ENCODE data around the gene WDFY2.

WDFY2 gene

GRCh38 chr13:51723529-51723928 lies 139.3 kb downstream of the WDFY2 start:
- H3K9me3 ChIP-seq (ENCODE audit: control insufficient read depth, low read length), result no peaks in the 10 kb centered on the region
- H3K9ac ChIP-seq (ENCODE audit: low read length), result no peak overlapping the region
- peaks cover 34% of the 10 kb centered on the region for H3K4me1 ChIP-seq (ENCODE audit: control insufficient read depth, insufficient read depth, low read length)
- no peak for DNase-seq (ENCODE audit: low read depth)
- no peaks in the 10 kb centered on the region for H3K27me3 ChIP-seq (replicated peaks; ENCODE audit: control insufficient read depth, insufficient read depth, low read length)
- no peak overlapping the region for H3K4me3 ChIP-seq (ENCODE audit: low read length)
- H3K36me3 ChIP-seq (ENCODE audit: control insufficient read depth, insufficient read depth, low read length, severe bottlenecking), result no peaks in the 10 kb centered on the region

DNA sequence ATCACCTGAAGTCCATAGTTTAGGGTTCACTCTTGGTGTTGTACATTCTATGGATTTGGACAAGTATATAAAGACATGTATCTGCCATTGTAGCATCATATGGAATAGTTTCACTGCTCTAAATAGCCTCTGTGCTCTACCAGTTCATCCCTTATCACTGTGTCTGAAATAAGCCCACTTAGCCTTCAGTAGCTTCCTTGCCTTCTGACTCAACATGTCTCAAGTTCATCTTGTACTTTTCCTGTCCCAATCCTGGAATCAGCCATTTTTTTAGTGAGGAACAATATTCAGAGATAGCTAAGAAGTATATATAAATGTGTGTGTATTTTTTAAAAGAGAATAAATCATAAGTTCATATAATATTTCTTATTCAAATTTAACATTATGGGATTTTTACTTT lies 140.5 kb downstream of the WDFY2 start:
- DNase-seq (ENCODE audit: low read depth), result no peak
- H3K27me3 ChIP-seq (replicated peaks; ENCODE audit: control insufficient read depth, insufficient read depth, low read length), result no peaks in the 10 kb centered on the region
- H3K4me3 ChIP-seq (ENCODE audit: low read length), result no peak overlapping the region
- H3K9ac ChIP-seq (ENCODE audit: low read length), result no peak overlapping the region
- H3K9me3 ChIP-seq (ENCODE audit: control insufficient read depth, low read length), result no peaks in the 10 kb centered on the region
- peaks cover 44% of the 10 kb centered on the region for H3K4me1 ChIP-seq (ENCODE audit: control insufficient read depth, insufficient read depth, low read length)
- no peaks in the 10 kb centered on the region for H3K36me3 ChIP-seq (ENCODE audit: control insufficient read depth, insufficient read depth, low read length, severe bottlenecking)

GRCh38 chr13:51726446-51727193 lies 142.4 kb downstream of the WDFY2 start:
- peak; percentile 92 for DNase-seq (ENCODE audit: low read depth)
- H3K4me1 ChIP-seq (ENCODE audit: control insufficient read depth, insufficient read depth, low read length), result peaks cover 56% of the 10 kb centered on the region
- H3K36me3 ChIP-seq (ENCODE audit: control insufficient read depth, insufficient read depth, low read length, severe bottlenecking), result no peaks in the 10 kb centered on the region
- H3K9me3 ChIP-seq (ENCODE audit: control insufficient read depth, low read length), result no peaks in the 10 kb centered on the region
- peak overlapping the region; percentile 2 for H3K4me3 ChIP-seq (ENCODE audit: low read length)
- no peaks in the 10 kb centered on the region for H3K27me3 ChIP-seq (replicated peaks; ENCODE audit: control insufficient read depth, insufficient read depth, low read length)
- H3K9ac ChIP-seq (ENCODE audit: low read length), result no peak overlapping the region

GRCh38 chr13:51727634-51728274 lies 143.5 kb downstream of the WDFY2 start:
- DNase-seq (ENCODE audit: low read depth), result no peak
- no peaks in the 10 kb centered on the region for H3K36me3 ChIP-seq (ENCODE audit: control insufficient read depth, insufficient read depth, low read length, severe bottlenecking)
- H3K27me3 ChIP-seq (replicated peaks; ENCODE audit: control insufficient read depth, insufficient read depth, low read length), result no peaks in the 10 kb centered on the region
- no peak overlapping the region for H3K4me3 ChIP-seq (ENCODE audit: low read length)
- no peaks in the 10 kb centered on the region for H3K9me3 ChIP-seq (ENCODE audit: control insufficient read depth, low read length)
- peaks cover 59% of the 10 kb centered on the region for H3K4me1 ChIP-seq (ENCODE audit: control insufficient read depth, insufficient read depth, low read length)
- H3K9ac ChIP-seq (ENCODE audit: low read length), result no peak overlapping the region

GRCh38 chr13:51728275-51728673 lies 144.0 kb downstream of the WDFY2 start:
- Histone ChIP-seq H3K9ac (ENCODE audit: low read length) (no peak overlapping the region), H3K4me1 (ENCODE audit: control insufficient read depth, insufficient read depth, low read length) (peaks cover 59% of the 10 kb centered on the region), H3K4me3 (ENCODE audit: low read length) (no peak overlapping the region), H3K9me3 (ENCODE audit: control insufficient read depth, low read length) (no peaks in the 10 kb centered on the region), H3K27me3 (replicated peaks; ENCODE audit: control insufficient read depth, insufficient read depth, low read length) (no peaks in the 10 kb centered on the region), H3K36me3 (ENCODE audit: control insufficient read depth, insufficient read depth, low read length, severe bottlenecking) (no peaks in the 10 kb centered on the region)
- DNase-seq (ENCODE audit: low read depth), result no peak

- H3K9me3 ChIP-seq (ENCODE audit: control insufficient read depth, low read length), result no peaks in the 10 kb centered on the region
- peaks cover 66% of the 10 kb centered on the region for H3K4me1 ChIP-seq (ENCODE audit: control insufficient read depth, insufficient read depth, low read length)
- no peaks in the 10 kb centered on the region for H3K27me3 ChIP-seq (replicated peaks; ENCODE audit: control insufficient read depth, insufficient read depth, low read length)
- peak overlapping the region; percentile 73 for H3K9ac ChIP-seq (ENCODE audit: low read length)
- DNase-seq (ENCODE audit: low read depth), result peak; percentile 36
- no peaks in the 10 kb centered on the region for H3K36me3 ChIP-seq (ENCODE audit: control insufficient read depth, insufficient read depth, low read length, severe bottlenecking)
- H3K4me3 ChIP-seq (ENCODE audit: low read length), result no peak overlapping the region
Measured at GRCh38 chr13:51728972-51729371, 144.7 kb downstream of the WDFY2 start.

- DNase-seq (ENCODE audit: low read depth), result peak; percentile 95
- H3K4me1 ChIP-seq (ENCODE audit: control insufficient read depth, insufficient read depth, low read length), result peaks cover 67% of the 10 kb centered on the region
- peak overlapping the region; percentile 73 for H3K9ac ChIP-seq (ENCODE audit: low read length)
- no peaks in the 10 kb centered on the region for H3K27me3 ChIP-seq (replicated peaks; ENCODE audit: control insufficient read depth, insufficient read depth, low read length)
- no peaks in the 10 kb centered on the region for H3K9me3 ChIP-seq (ENCODE audit: control insufficient read depth, low read length)
- peak overlapping the region; percentile 66 for H3K4me3 ChIP-seq (ENCODE audit: low read length)
- no peaks in the 10 kb centered on the region for H3K36me3 ChIP-seq (ENCODE audit: control insufficient read depth, insufficient read depth, low read length, severe bottlenecking)
Measured at GRCh38 chr13:51729866-51730553, 145.7 kb downstream of the WDFY2 start.

GRCh38 chr13:51730927-51731326 lies 146.7 kb downstream of the WDFY2 start:
- Histone ChIP-seq H3K4me1 (ENCODE audit: control insufficient read depth, insufficient read depth, low read length) (peaks cover 66% of the 10 kb centered on the region), H3K27me3 (replicated peaks; ENCODE audit: control insufficient read depth, insufficient read depth, low read length) (no peaks in the 10 kb centered on the region), H3K9me3 (ENCODE audit: control insufficient read depth, low read length) (no peaks in the 10 kb centered on the region), H3K9ac (ENCODE audit: low read length) (no peak overlapping the region), H3K4me3 (ENCODE audit: low read length) (peak overlapping the region; percentile 66), H3K36me3 (ENCODE audit: control insufficient read depth, insufficient read depth, low read length, severe bottlenecking) (no peaks in the 10 kb centered on the region)
- no peak for DNase-seq (ENCODE audit: low read depth)

GRCh38 chr13:51731759-51732158 lies 147.5 kb downstream of the WDFY2 start:
- Histone ChIP-seq H3K9me3 (ENCODE audit: control insufficient read depth, low read length) (no peaks in the 10 kb centered on the region), H3K36me3 (ENCODE audit: control insufficient read depth, insufficient read depth, low read length, severe bottlenecking) (no peaks in the 10 kb centered on the region), H3K4me1 (ENCODE audit: control insufficient read depth, insufficient read depth, low read length) (peaks cover 57% of the 10 kb centered on the region), H3K27me3 (replicated peaks; ENCODE audit: control insufficient read depth, insufficient read depth, low read length) (no peaks in the 10 kb centered on the region), H3K9ac (ENCODE audit: low read length) (no peak overlapping the region), H3K4me3 (ENCODE audit: low read length) (no peak overlapping the region)
- peak; percentile 75 for DNase-seq (ENCODE audit: low read depth)

GRCh38 chr13:51733374-51734298 lies 149.4 kb downstream of the WDFY2 start:
- DNase-seq (ENCODE audit: low read depth), result peak; percentile 19
- Histone ChIP-seq H3K36me3 (ENCODE audit: control insufficient read depth, insufficient read depth, low read length, severe bottlenecking) (no peaks in the 10 kb centered on the region), H3K9ac (ENCODE audit: low read length) (peak overlapping the region; percentile 40), H3K9me3 (ENCODE audit: control insufficient read depth, low read length) (no peaks in the 10 kb centered on the region), H3K27me3 (replicated peaks; ENCODE audit: control insufficient read depth, insufficient read depth, low read length) (no peaks in the 10 kb centered on the region), H3K4me1 (ENCODE audit: control insufficient read depth, insufficient read depth, low read length) (peaks cover 46% of the 10 kb centered on the region), H3K4me3 (ENCODE audit: low read length) (no peak overlapping the region)

Data from adipocyte (in vitro differentiated cells).